Smooth muscle cell of the coronary artery (primary cell): ENCODE results near the gene FOXO4. TPM values are rescaled to one million over a fixed set of nuclear protein-coding genes. Genes with fewer than 3 reads are reported as not detected.

Source experiments
- total RNA-seq: library from RNA; depleted of rRNA; stranded (reverse); fragments of >200 nt; gene quantifications from 2 replicates; pipeline ENCODE4 v1.2.3, GENCODE V29; 2014; ENCODE audit warnings: low replicate concordance

The FOXO4 gene, protein sequence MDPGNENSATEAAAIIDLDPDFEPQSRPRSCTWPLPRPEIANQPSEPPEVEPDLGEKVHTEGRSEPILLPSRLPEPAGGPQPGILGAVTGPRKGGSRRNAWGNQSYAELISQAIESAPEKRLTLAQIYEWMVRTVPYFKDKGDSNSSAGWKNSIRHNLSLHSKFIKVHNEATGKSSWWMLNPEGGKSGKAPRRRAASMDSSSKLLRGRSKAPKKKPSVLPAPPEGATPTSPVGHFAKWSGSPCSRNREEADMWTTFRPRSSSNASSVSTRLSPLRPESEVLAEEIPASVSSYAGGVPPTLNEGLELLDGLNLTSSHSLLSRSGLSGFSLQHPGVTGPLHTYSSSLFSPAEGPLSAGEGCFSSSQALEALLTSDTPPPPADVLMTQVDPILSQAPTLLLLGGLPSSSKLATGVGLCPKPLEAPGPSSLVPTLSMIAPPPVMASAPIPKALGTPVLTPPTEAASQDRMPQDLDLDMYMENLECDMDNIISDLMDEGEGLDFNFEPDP
- 4.4 and 4.6 TPM in 2 replicates for total RNA-seq

DNA sequence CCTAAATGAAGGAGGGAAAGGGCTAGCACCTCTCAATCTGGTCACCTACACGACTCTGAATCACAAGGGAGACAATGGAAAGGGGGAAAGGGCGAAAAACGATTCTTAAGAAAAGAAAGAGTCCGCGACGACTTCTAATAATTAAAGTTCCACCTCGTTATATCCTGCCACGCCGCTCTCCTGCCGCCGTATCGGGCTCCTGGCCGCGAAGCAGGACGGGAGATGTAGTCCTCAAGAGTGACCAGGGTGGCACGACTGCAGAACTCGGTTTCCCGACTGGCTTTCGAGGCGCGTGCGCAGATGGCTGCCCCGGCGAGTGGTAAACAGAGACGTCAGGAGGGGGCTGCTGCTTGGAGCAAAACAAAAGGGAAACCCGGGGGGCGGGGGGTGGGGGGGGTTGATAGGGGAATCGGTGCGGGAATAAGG lies at the start of gene FOXO4:
Gene FOXO4 (plus strand): TSS at position 297 of the 426 bp plus-strand sequence. CDS start 678 bp downstream, outside the sequence.

GRCh38 chrX:71068044-71068918 lies 27.4 kb upstream of the FOXO4 start, which contains the start of gene SNX12:
TSS of gene SNX12 (minus strand) at chrX:71068334. CDS start at chrX:71068306, 28 bp downstream.

DNA sequence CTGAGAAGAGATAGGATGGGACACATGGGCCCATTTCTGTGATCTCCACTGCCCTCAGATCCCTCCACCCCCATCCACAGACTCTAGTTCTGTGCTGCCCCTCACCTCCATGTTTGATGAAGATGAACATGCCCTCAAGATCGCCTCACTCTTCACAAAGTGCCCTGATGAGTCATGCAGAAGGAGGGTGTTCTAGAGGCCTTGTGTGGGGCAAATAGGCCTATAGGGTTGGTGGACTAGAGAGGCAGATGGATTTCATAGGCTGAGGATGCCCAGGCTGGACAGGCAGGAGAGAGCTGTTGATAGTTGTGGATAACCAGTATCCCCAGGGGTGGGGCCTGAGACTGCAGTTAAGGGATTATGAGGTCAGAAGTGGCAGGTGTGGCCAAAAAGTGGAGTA lies 10.8 kb downstream of the FOXO4 start, which contains the start of gene CXorf65:
Gene CXorf65 (minus strand): TSS at position 314 of the 400 bp plus-strand sequence. CDS start 184 bp downstream, at position 130.

DNA sequence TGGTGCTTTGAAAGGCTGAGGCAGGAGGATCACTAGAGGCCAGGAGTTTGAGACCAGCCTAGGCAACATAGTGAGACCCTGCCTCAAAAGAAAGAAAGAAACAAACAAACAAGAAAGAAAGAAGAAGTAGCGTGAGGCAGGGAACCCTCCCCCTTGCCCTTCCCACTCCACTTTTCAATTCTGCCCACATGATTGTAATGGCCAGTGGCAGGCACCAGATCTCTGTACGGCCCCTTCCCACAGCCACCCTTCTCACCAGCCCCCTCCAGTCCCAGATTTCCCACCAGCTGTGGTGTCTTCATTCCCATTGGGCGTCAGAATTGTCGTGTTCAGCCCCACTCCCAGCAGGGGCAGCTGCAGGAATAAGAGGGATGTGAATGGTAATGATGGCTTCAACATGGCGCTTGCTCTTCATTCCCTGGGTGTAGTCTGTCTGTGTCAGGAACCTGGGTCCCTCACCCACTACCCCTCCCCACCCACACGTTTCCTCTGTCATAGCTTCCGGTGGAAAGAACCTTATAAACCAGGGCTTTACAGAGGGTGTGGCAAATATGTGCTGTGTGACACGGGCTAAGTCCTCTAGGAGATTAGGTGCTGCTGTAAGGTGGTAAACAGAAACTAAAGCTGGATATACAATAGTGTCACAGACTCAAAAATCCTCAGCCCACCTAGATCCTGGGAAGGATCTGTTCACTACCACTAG lies 15.6 kb downstream of the FOXO4 start, which contains the start of gene IL2RG:
Gene IL2RG (minus strand): TSS at position 437 of the 703 bp plus-strand sequence. CDS start 38 bp downstream, at position 399.

DNA sequence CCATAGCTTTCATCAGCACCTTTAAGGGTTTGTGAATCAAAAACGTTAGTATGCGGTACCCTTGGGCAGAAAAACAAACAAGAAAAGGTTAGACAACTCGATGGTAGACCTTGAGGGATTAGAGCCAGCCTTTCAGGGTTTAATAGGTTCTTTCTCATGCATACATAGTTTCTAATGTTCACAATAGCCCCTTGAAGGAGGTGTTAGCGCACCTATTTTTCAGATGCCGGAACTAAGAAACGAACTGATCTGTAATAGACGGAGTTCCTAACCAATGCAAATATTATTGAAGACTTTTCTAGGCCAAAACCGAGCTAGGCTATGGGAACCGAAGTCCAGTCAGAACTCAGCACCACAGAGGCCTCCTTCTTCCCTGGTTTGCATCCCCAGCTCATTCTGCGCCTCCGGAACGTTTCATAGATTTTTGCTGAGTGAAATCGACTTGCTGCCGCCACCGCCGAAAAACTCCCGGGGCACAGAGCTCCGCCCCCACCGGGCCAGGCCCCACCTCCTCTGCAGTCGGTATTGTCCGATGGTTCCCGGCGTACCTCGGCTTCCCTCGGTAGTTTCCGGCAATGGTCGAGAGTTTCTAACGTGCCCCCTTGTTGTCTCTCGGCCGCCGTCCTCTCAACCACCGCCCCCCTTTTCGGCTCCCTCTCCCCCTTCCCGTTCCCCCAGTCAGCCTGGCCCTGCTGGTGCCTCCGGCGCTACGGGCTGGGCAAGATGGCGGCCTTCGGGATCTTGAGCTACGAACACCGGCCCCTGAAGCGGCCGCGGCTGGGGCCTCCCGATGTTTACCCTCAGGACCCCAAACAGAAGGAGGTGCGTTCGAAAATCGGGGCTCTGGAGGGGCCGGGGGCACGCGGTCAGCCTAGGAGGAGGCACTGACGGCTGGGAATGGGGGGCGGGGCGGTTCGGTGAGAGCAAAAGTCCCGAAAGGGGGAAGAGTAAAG lies 22.7 kb downstream of the FOXO4 start, which contains the start of gene MED12:
Gene MED12 (plus strand): TSS at position 565 of the 953 bp plus-strand sequence. CDS start 159 bp downstream, at position 724.

GRCh38 chrX:71144651-71145050 lies 49.0 kb downstream of the FOXO4 start, which contains the start of gene NLGN3:
TSS of gene NLGN3 (plus strand) at chrX:71144841. CDS start at chrX:71147750, 2,909 bp downstream.

Other genes with a start within 250 kb of the FOXO4 start
- gene TEX11, start 187.1 kb upstream of the FOXO4 start, total RNA-seq: not detected in 2 replicates
- not detected in 2 replicates for gene SLC7A3, start 164.8 kb upstream of the FOXO4 start, total RNA-seq
- 71.0 and 72.2 TPM in 2 replicates for gene SNX12, start 27.5 kb upstream of the FOXO4 start, total RNA-seq
- gene CXorf65, start 10.9 kb downstream of the FOXO4 start, total RNA-seq: not detected in 2 replicates
- gene IL2RG, start 15.7 kb downstream of the FOXO4 start, total RNA-seq: not detected in 2 replicates
- 23.3 and 25.5 TPM in 2 replicates for gene MED12, start 22.7 kb downstream of the FOXO4 start, total RNA-seq
- 0.08 and 0.35 TPM in 2 replicates for gene NLGN3, start 49.0 kb downstream of the FOXO4 start, total RNA-seq
- gene GJB1, start 127.4 kb downstream of the FOXO4 start, total RNA-seq: not detected in 2 replicates
- 5.1 and 10.4 TPM in 2 replicates for gene ZMYM3, start 158.3 kb downstream of the FOXO4 start, total RNA-seq
- 307 and 438 TPM in 2 replicates for gene NONO, start 187.8 kb downstream of the FOXO4 start, total RNA-seq
- gene ITGB1BP2, start 205.9 kb downstream of the FOXO4 start, total RNA-seq: 0.70 and 6.6 TPM in 2 replicates